Common myeloid progenitor, CD34-positive (primary cell): ENCODE measurements around the gene NRF1.

ENCODE experiments used
- CTCF ChIA-PET: fragments of 350-600 bp; sonication (Branson Sonifier 250); formaldehyde crosslinking; loops from one replicate; lab custom pipeline; 2021; ENCODE audit warnings: antibody characterized with exemption; lab: Charles Lee
- POLR2A ChIA-PET: fragments of 350-600 bp; sonication (Branson Sonifier 250); formaldehyde crosslinking; loops from one replicate; lab custom pipeline; 2021; ENCODE audit warnings: antibody characterized with exemption; lab: Charles Lee
- DNase-seq, 3 donors: peaks; one replicate each; pipeline versions ENCODE4 v3.0.0 to v3.0.0-alpha.2; 2013
- H3K27ac ChIP-seq, 2 experiments: 1 replicate in 1 of 2; 2 replicates in 1 of 2; pipeline ENCODE4 v1.7.0; 2013; ENCODE audit warnings: inconsistent platforms in 2 of 2, low read length in 2 of 2, mild to moderate bottlenecking in 2 of 2, low read depth in 1 of 2, moderate library complexity in 1 of 2; ENCODE audit not compliant: severe bottlenecking in 2 of 2, insufficient read depth in 1 of 2, poor library complexity in 1 of 2
- H3K27me3 ChIP-seq, 5 experiments: replicated peaks in 2 of 5; 1 replicate in 3 of 5; 2 replicates in 2 of 5; pipeline versions ENCODE4 v1.6.1 to v1.7.0; 2013; ENCODE audit warnings: low read length in 4 of 5, mild to moderate bottlenecking in 2 of 5, moderate library complexity in 2 of 5, inconsistent platforms in 1 of 5; ENCODE audit not compliant: insufficient read depth in 5 of 5, control insufficient read depth in 4 of 5
- H3K36me3 ChIP-seq, 4 experiments: 1 replicate in 2 of 4; 2 replicates in 2 of 4; pipeline versions ENCODE4 v1.6.1 to v1.7.0; 2013; ENCODE audit warnings: low read length in 3 of 4, control low read depth in 1 of 4, mild to moderate bottlenecking in 1 of 4; ENCODE audit not compliant: control insufficient read depth in 4 of 4, insufficient read depth in 4 of 4
- H3K4me1 ChIP-seq, 4 experiments: 1 replicate in 3 of 4; 2 replicates in 1 of 4; pipeline versions ENCODE4 v1.6.1 to v1.7.1; 2013; ENCODE audit warnings: low read length in 3 of 4, mild to moderate bottlenecking in 3 of 4, control low read depth in 1 of 4, inconsistent platforms in 1 of 4, moderate library complexity in 1 of 4; ENCODE audit not compliant: control insufficient read depth in 4 of 4, insufficient read depth in 4 of 4; ENCODE audit errors: control extremely low read depth in 1 of 4
- H3K4me3 ChIP-seq, 7 experiments: 1 replicate in 4 of 7; 2 replicates in 3 of 7; pipeline versions ENCODE4 v1.5.1 to v1.7.0; 2013; ENCODE audit warnings: mild to moderate bottlenecking in 7 of 7, low read length in 6 of 7, moderate library complexity in 6 of 7, inconsistent platforms in 2 of 7, low read depth in 2 of 7, control low read depth in 1 of 7; ENCODE audit not compliant: insufficient read depth in 4 of 7, control insufficient read depth in 1 of 7; ENCODE audit errors: extremely low read depth in 1 of 7
- H3K9me3 ChIP-seq, 5 experiments: 1 replicate in 4 of 5; 2 replicates in 1 of 5; pipeline versions ENCODE4 v1.6.1 to v1.7.1; 2013; ENCODE audit warnings: low read length in 4 of 5, mild to moderate bottlenecking in 2 of 5, inconsistent platforms in 1 of 5, low read depth in 1 of 5, moderate library complexity in 1 of 5; ENCODE audit not compliant: control insufficient read depth in 4 of 5, insufficient read depth in 2 of 5; ENCODE audit errors: control extremely low read depth in 1 of 5
- WGBS: methylation state at CpG from one replicate; pipeline ENCODE4 v1.1.5; 2013; ENCODE audit not compliant: insufficient coverage; 5-methylcytosine and 5-hydroxymethylcytosine counted together

NRF1 gene

GRCh38 chr7:129778770-129779601, 167.5 kb downstream of the NRF1 start:
- H3K27me3 ChIP-seq: peaks cover 0 to 92% (median 44%) of the 10 kb centered on the region in 5 experiments
- H3K4me1 ChIP-seq: peaks cover 0 to 47% (median 43%) of the 10 kb centered on the region in 4 experiments
- POLR2A ChIA-PET: no interaction called here
- peak in 1 of 3 donors; percentile 41 for DNase-seq
- peak overlapping the region in 5 of 7 experiments; percentile 35 to 57 (median 40) for H3K4me3 ChIP-seq
- WGBS: 3% methylated on average over 64 of the region's 84 CpGs
- H3K36me3 ChIP-seq: no peaks in the 10 kb centered on the region
- CTCF ChIA-PET: interaction anchor here (0.8 to 1.0 kb wide), 2 partner anchors 10 to 58 kb away, joined by 3 read pairs; no protein-coding TSS in a partner anchor
- H3K27ac ChIP-seq: no peak overlapping the region
- peaks cover 0 to 4% (median 0%) of the 10 kb centered on the region in 5 experiments for H3K9me3 ChIP-seq

- Histone ChIP-seq H3K27ac (no peak overlapping the region), H3K4me3 (peak overlapping the region in 5 of 7 experiments; percentile 38 to 57 (median 46)), H3K36me3 (no peaks in the 10 kb centered on the region), H3K27me3 (peaks cover 1 to 96% (median 50%) of the 10 kb centered on the region in 5 experiments), H3K9me3 (peaks cover 0 to 4% (median 0%) of the 10 kb centered on the region in 5 experiments), H3K4me1 (peaks cover 0 to 49% (median 45%) of the 10 kb centered on the region in 4 experiments)
- under 1% methylated on average over 66 of the region's 76 CpGs for WGBS
- peak in 1 of 3 donors; percentile 46 for DNase-seq
- POLR2A ChIA-PET: no interaction called here
- CTCF ChIA-PET: interaction anchor here (0.8 kb wide), 1 partner anchor 59 kb away, joined by 3 read pairs; no protein-coding TSS in a partner anchor
Measured at GRCh38 chr7:129779602-129780256, 168.2 kb downstream of the NRF1 start.

- Histone ChIP-seq H3K9me3 (peaks cover 0 to 4% (median 0%) of the 10 kb centered on the region in 5 experiments), H3K4me3 (peak overlapping the region in 6 of 7 experiments; percentile 15 to 55 (median 33)), H3K27ac (peak overlapping the region in 1 of 2 experiments; percentile 34), H3K27me3 (peaks cover 8 to 97% (median 57%) of the 10 kb centered on the region in 5 experiments), H3K36me3 (no peaks in the 10 kb centered on the region), H3K4me1 (peaks cover 0 to 55% (median 52%) of the 10 kb centered on the region in 4 experiments)
- ChIA-PET CTCF (interaction anchor here (1.0 to 1.8 kb wide), 2 partner anchors 19 to 57 kb away, joined by 4 to 5 read pairs; no protein-coding TSS in a partner anchor), POLR2A (interaction anchor here (0.6 kb wide), 1 partner anchor 117 kb away, joined by 3 read pairs; no protein-coding TSS in a partner anchor)
- peak in 2 of 3 donors; percentile 55 to 64 for DNase-seq
- WGBS: 2% methylated on average over 35 of the region's 64 CpGs
Measured at GRCh38 chr7:129780257-129780973, 168.9 kb downstream of the NRF1 start.

GRCh38 chr7:129780974-129781927, 169.7 kb downstream of the NRF1 start:
- H3K4me3 ChIP-seq: peak overlapping the region in 2 of 7 experiments; percentile 42 to 55
- H3K9me3 ChIP-seq: peaks cover 0 to 4% (median 0%) of the 10 kb centered on the region in 5 experiments
- POLR2A ChIA-PET: interaction anchor here (0.6 to 1.1 kb wide), 2 partner anchors 44 to 118 kb away, joined by 3 read pairs; no protein-coding TSS in a partner anchor
- H3K27me3 ChIP-seq: peaks cover 8 to 99% (median 64%) of the 10 kb centered on the region in 5 experiments
- H3K36me3 ChIP-seq: no peaks in the 10 kb centered on the region
- peaks cover 0 to 63% (median 60%) of the 10 kb centered on the region in 4 experiments for H3K4me1 ChIP-seq
- 3% methylated on average over 43 of the region's 55 CpGs for WGBS
- CTCF ChIA-PET: interaction anchor here (1.0 to 1.8 kb wide), 2 partner anchors 20 to 56 kb away, joined by 4 to 5 read pairs; no protein-coding TSS in a partner anchor
- no peak overlapping the region for H3K27ac ChIP-seq
- peak in 1 of 3 donors; percentile 56 for DNase-seq

- no peak overlapping the region for H3K27ac ChIP-seq
- peaks cover 0 to 4% (median 0%) of the 10 kb centered on the region in 5 experiments for H3K9me3 ChIP-seq
- DNase-seq: no peak
- H3K27me3 ChIP-seq: peaks cover 8 to 98% (median 66%) of the 10 kb centered on the region in 5 experiments
- WGBS: 4% methylated on average over 61 of the region's 73 CpGs
- CTCF ChIA-PET: interaction anchor here (1.8 kb wide), 1 partner anchor 21 kb away, joined by 5 read pairs; no protein-coding TSS in a partner anchor
- H3K36me3 ChIP-seq: no peaks in the 10 kb centered on the region
- POLR2A ChIA-PET: interaction anchor here (1.1 kb wide), 1 partner anchor 43 kb away, joined by 3 read pairs; no protein-coding TSS in a partner anchor
- H3K4me1 ChIP-seq: peaks cover 0 to 63% (median 60%) of the 10 kb centered on the region in 4 experiments
- H3K4me3 ChIP-seq: peak overlapping the region in 2 of 7 experiments; percentile 28 to 42
Measured at GRCh38 chr7:129781928-129782817, 170.7 kb downstream of the NRF1 start.
